ENCODE measurements around the gene PPM1H. TPM values are rescaled to one million over a fixed set of nuclear protein-coding genes. Genes with fewer than 3 reads are reported as not detected.

The PPM1H gene
- total and polyA plus RNA-seq, 10 of the 15 experiments (the other 5 are each of a cell fraction or from before 2014, with no cell fraction given) = 0.11 to 0.83 (median 0.49) TPM

- no peak for TF ChIP-seq PBX3 (IDR thresholded peaks at IDR 0.05; ENCODE audit: insufficient replicate concordance, low read depth, low read length)
- TF ChIP-seq NKRF (conservative IDR thresholded peaks at IDR 0.05) = peak; percentile 53; the same call in 1 of the 2 replicates
- no peak for TF ChIP-seq SUZ12 (IDR thresholded peaks at IDR 0.05; ENCODE audit: unreplicated experiment)
- TF ChIP-seq SKIL (IDR thresholded peaks at IDR 0.05; ENCODE audit: low read depth, poor library complexity, severe bottlenecking) = peak; percentile 47
- TF ChIP-seq BCL11A (IDR thresholded peaks at IDR 0.05; ENCODE audit: low read depth, low read length) = no peak
- peak; percentile 95 for TF ChIP-seq MAX (IDR thresholded peaks at IDR 0.05; ENCODE audit: low read depth, low read length)
- peak; percentile 25 for TF ChIP-seq HCFC1 (IDR thresholded peaks at IDR 0.05; ENCODE audit: low read length)
- TF ChIP-seq IRF4 (IDR thresholded peaks at IDR 0.05; ENCODE audit: low read depth, low read length) = 0 out of 2 replicates have a peak, but pooled peaks have one; percentile 8
- TF ChIP-seq CREB1 (IDR thresholded peaks at IDR 0.05; ENCODE audit: low read depth) = peak; percentile 72
- no peak for TF ChIP-seq IRF3 (IDR thresholded peaks at IDR 0.05)
- TF ChIP-seq NR2C2 (IDR thresholded peaks at IDR 0.05; ENCODE audit: borderline replicate concordance, control insufficient read depth, insufficient read length, low read depth) = no peak
- no peak for TF ChIP-seq CHD4 (IDR thresholded peaks at IDR 0.05)
- peak; percentile 2; the same call in 1 of the 2 replicates for TF ChIP-seq ATF2 (IDR thresholded peaks at IDR 0.05; ENCODE audit: low read length)
- no peak; the same call in 1 of the 2 replicates for TF ChIP-seq EED (IDR thresholded peaks at IDR 0.05; ENCODE audit: low read depth)
- no peak for TF ChIP-seq ZBTB4 (CRISPR knock-in tag; IDR thresholded peaks at IDR 0.05)
- TF ChIP-seq ZNF207 (IDR thresholded peaks at IDR 0.05; ENCODE audit: borderline replicate concordance) = 0 out of 2 replicates have a peak, but pooled peaks have one; percentile 40
- TF ChIP-seq EZH2 (IDR thresholded peaks at IDR 0.05; ENCODE audit: borderline replicate concordance, control insufficient read depth, low read depth, low read length) = no peak
These were observed 332.5 kb downstream of the PPM1H start (continued) for GRCh38 chr12:62602255-62603060.

All from GM12878 (cell line).